ENCODE measurements around the gene RAB11FIP3.

DNA sequence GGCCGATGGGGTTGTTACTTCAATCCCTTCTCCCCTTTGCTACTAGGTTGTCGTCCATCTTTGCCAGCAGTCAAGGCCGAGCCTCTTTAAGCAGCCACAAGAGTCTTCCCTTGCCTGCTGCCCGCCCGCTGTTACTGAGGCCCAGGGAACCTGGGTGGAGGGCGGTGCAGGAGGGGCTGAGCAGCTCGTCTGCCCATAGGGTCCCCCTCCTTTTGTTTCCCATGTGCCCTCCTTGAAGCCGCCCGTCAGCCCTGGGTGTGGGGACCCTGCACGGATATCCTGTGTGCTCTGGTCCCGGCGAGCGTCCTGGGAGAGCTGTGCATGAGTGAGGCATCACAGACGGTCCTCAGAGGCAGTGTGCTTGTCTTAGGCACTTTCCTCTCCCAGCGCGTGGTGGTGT lies 64.2 kb downstream of the RAB11FIP3 start:
- TF ChIP-seq, protein P1, sequence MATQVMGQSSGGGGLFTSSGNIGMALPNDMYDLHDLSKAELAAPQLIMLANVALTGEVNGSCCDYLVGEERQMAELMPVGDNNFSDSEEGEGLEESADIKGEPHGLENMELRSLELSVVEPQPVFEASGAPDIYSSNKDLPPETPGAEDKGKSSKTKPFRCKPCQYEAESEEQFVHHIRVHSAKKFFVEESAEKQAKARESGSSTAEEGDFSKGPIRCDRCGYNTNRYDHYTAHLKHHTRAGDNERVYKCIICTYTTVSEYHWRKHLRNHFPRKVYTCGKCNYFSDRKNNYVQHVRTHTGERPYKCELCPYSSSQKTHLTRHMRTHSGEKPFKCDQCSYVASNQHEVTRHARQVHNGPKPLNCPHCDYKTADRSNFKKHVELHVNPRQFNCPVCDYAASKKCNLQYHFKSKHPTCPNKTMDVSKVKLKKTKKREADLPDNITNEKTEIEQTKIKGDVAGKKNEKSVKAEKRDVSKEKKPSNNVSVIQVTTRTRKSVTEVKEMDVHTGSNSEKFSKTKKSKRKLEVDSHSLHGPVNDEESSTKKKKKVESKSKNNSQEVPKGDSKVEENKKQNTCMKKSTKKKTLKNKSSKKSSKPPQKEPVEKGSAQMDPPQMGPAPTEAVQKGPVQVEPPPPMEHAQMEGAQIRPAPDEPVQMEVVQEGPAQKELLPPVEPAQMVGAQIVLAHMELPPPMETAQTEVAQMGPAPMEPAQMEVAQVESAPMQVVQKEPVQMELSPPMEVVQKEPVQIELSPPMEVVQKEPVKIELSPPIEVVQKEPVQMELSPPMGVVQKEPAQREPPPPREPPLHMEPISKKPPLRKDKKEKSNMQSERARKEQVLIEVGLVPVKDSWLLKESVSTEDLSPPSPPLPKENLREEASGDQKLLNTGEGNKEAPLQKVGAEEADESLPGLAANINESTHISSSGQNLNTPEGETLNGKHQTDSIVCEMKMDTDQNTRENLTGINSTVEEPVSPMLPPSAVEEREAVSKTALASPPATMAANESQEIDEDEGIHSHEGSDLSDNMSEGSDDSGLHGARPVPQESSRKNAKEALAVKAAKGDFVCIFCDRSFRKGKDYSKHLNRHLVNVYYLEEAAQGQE (IDR thresholded peaks at IDR 0.05) = no peak
- no peak for TF ChIP-seq CTCF (IDR thresholded peaks at IDR 0.05)
- no peak for TF ChIP-seq POLR2A (IDR thresholded peaks at IDR 0.05; ENCODE audit: low read length)
- TF ChIP-seq HOXB13 (CRISPR knock-in tag; IDR thresholded peaks at IDR 0.05; ENCODE audit: low read depth) = no peak
- no peak for TF ChIP-seq MAX (IDR thresholded peaks at IDR 0.05)

All from A549 (cell line).